UCSD-AML1 (cell line): ENCODE results near the gene LCLAT1.
"Not testable (repeated sequence)": the region's sequence is repeated elsewhere in the genome, so short reads cannot be mapped to it uniquely, and the experiment has no call there.

Source experiments
- DNase-seq: peaks from one replicate; lab custom pipeline; 2025; ENCODE audit not compliant: unreplicated experiment; lab: John Stamatoyannopoulos, UW

Gene LCLAT1

GRCh38 chr2:30453498-30453897 is 6.5 kb downstream of the LCLAT1 start:
- no peak for DNase-seq

GRCh38 chr2:30454571-30454970 is 7.5 kb downstream of the LCLAT1 start:
- DNase-seq, result no peak

GRCh38 chr2:30455114-30455738 is 8.2 kb downstream of the LCLAT1 start:
- no peak for DNase-seq

DNA sequence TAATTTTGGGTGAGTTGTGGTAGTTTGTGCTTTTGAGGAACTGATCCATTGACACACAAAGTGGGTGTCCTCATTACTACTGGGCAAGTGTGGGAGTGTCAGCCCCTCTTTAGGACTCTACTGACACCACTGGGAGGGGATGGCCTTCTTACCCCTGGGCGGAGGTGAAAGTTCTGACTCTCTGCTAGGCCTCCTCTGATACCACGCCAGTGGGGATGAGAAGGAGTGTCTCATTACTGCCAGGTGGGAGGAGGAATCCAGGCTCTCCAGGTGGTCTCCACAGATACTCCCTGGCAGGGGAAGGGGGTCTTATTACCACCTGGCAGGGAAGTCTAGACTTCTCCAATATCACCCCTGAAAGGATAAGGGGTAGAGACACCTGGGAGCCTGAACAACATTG is 9.1 kb downstream of the LCLAT1 start:
- DNase-seq, result no peak

DNA sequence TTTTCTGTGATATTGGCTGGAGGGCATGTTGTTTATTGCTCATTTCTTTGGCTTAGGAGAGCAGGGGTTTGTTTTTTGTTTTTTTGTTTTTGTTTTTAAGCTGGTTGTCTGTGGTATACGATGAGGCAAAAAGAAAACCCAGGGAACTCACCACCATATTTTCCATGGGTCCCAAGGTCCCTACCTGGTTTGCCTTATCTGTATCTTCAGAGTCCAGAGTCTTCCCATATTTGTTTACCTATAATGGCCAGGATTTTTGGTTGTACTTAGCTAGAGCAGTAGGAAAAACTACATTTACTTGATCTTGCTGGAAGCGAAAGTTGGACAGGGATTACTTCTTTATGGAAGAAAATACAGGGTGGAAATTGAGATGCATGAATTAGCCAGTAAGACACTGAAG is 9.5 kb downstream of the LCLAT1 start:
- DNase-seq, result no peak

GRCh38 chr2:30457296-30457695 is 10.2 kb downstream of the LCLAT1 start:
- no peak for DNase-seq

GRCh38 chr2:30459140-30459539 is 12.1 kb downstream of the LCLAT1 start:
- no peak for DNase-seq

- DNase-seq, result no peak
These were observed 15.2 kb downstream of the LCLAT1 start for GRCh38 chr2:30462131-30462857.

GRCh38 chr2:30463535-30463934 is 16.5 kb downstream of the LCLAT1 start:
- no peak for DNase-seq

DNA sequence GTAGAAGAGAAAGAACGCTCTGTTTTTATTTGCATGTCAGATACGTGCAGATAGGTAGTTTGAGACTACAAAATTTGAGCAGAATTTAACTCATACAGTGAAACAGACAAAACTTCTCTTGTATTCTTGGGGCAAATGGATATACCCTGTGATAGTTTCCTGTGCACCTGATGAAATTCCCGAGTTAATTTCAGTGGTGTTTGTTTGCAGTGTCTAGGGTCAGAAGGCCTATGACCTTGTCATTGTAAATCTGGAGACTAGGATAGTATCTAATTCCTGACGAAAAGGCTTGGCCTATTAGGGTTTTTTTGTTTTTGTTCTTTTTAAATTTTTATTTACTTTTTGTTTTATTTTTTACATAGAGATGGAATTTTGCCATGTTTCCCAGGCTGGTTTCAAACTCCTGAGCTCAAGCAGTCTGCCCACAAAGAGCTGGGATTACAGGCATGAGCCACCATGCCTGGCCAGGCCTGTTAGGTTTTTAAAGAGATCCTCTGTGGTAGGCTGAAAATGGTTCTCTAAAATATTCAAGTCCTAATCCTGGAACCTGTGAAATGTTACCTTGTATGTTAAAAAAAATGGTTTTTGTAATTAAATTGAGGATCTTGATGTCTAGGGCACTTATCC is 17.6 kb downstream of the LCLAT1 start:
- no peak for DNase-seq

- DNase-seq, result no peak
These were observed 18.1 kb downstream of the LCLAT1 start for GRCh38 chr2:30465171-30465545.

- no peak for DNase-seq
These were observed 19.2 kb downstream of the LCLAT1 start for GRCh38 chr2:30466216-30466615.

DNA sequence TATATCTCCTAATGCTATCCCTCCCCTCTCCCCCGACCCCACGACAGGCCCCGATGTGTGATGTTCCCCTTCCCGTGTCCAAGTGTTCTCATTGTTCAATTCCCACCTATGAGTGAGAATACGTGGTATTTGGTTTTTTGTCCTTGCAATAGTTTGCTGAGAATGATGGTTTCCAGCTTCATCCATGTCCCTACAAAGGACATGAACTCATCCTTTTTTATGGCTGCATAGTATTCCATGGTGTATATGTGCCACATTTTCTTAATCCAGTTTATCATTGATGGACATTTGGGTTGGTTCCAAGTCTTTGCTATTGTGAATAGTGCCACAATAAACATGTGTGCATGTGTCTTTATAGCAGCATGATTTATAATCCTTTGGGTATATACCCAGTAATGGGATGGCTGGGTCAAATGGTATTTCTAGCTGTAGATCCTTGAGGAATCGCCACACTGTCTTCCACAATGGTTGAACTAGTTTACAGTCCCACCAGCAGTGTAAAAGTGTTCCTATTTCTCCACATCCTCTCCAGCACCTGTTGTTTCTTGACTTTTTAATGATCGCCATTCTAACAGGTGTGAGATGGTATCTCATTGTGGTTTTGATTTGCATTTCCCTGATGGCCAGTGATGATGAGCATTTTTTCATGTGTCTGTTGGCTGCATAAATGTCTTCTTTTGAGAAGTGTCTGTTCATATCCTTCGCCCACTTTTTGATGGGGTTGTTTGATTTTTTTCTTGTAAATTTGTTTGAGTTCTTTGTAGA is 20.2 kb downstream of the LCLAT1 start:
- DNase-seq, result not testable (repeated sequence)

- DNase-seq, result no peak
These were observed 23.4 kb downstream of the LCLAT1 start for GRCh38 chr2:30470426-30470825.

- DNase-seq, result no peak
These were observed 25.3 kb downstream of the LCLAT1 start for GRCh38 chr2:30472326-30472725.

DNA sequence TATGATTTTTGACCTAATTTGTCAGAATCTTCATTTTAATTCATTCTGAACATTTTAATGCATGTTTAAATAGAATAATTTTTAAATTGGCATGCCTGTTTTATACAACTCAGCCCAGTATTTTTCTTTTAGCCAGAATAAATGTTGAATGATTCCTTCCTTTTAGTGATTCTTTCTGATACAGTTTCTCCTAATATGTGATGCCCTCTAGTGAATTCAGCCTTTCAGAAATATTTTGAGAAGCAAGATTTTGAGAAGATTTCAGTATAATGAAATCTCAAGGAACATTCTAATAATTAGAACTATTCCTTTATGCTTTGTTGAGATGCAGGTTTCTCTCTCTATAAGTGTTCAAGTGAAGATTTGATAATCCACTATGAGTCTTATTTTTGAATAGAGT is 28.5 kb downstream of the LCLAT1 start:
- DNase-seq, result no peak

DNA sequence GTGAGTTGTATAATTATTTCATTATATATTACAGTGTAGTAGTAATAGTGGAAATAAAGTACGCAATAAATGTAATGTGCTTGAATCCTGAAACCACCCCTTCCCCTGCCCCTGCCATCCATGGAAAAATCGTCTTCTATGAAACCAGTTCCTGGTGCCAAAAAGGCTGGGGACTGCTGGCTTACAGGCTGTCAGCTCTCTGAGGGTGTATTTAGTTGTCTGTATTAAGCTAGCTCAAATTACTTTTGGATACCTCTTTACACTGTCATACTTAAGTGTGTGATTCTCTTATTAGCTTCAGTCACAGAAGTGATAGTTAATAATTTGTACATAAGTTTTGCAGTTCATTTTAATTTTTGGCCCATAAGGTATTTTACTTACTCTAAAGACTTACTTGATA is 29.6 kb downstream of the LCLAT1 start:
- no peak for DNase-seq

GRCh38 chr2:30480703-30481322 is 33.8 kb downstream of the LCLAT1 start:
- DNase-seq, result no peak

DNA sequence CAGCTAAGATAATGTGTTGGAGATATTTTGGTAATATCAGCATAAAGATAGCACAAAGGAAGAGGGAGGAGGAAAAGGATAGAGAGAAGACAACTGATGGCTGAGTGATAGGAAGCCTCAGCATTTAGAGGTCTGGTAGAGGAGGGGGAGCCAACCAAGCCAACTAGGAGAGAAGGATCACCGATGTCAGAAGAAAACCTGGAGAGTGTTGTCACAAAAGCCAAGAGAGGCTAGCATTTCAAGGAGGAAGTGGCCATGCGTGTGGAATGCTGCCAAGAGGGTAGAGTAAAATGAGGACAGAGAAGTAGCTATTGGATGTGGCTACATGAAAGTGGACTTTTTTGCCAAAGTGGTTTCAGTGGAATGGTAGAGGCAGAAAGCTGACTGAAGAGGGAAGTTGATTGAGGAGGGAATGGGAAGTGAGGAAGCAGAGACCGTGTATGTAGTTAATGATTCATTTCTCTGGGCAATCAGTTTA is 34.3 kb downstream of the LCLAT1 start:
- peak; percentile 24 for DNase-seq

- no peak for DNase-seq
These were observed 35.0 kb downstream of the LCLAT1 start for GRCh38 chr2:30482011-30482410.

DNA sequence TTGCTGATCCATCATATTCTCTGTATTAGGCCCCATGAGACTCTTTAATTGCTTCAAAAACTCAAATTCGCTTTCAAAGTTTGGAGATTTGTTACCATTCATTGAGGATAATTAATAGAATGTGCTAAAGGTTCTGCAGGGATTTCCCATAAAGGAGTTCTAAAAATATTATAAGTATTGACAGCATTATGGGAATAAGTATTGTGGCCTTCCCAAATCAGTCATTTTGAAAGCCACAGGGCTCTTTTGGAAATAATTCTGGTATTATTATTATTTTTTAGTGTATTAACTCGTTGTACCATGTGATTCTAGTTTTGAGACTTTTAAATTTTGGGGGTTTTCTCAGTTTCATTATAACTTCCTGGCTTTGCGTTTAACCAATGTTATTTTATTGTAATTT is 37.1 kb downstream of the LCLAT1 start:
- DNase-seq, result no peak
